Body of pancreas (tissue), 4 donors: ENCODE measurements around the gene SPAAR. TPM values are rescaled to one million over a fixed set of nuclear protein-coding genes. Genes with fewer than 3 reads are reported as not detected.

ENCODE experiments used
- ATAC-seq: fragments of 150-250 bp; one replicate; pipeline ENCODE4 v1.9.1; 2016
- DNase-seq, 4 donors: peaks; one replicate each; pipeline ENCODE4 v3.0.0-alpha.2; 2019
- H3K27ac ChIP-seq, 4 donors: fragments of 200-600 bp; sonication (generic); 1 replicate in 3 of 4; 2 replicates in 1 of 4; pipeline versions ENCODE4 v1.5.1 to v1.6.1; 2016 to 2019; ENCODE audit warnings: mild to moderate bottlenecking in 1 of 4, mixed read lengths in 1 of 4, moderate library complexity in 1 of 4
- H3K27me3 ChIP-seq, 2 donors: fragments of 200-600 bp; sonication (generic); one replicate each; pipeline ENCODE4 v1.6.0; 2016; ENCODE audit warnings: mild to moderate bottlenecking in 1 of 2
- H3K36me3 ChIP-seq, 2 donors: fragments of 200-600 bp; sonication (generic); replicated peaks in 1 of 2; 2 replicates each; pipeline ENCODE4 v1.5.1; 2016; ENCODE audit warnings: low read depth in 2 of 2; ENCODE audit not compliant: insufficient read depth in 1 of 2
- H3K4me1 ChIP-seq: fragments of 200-600 bp; sonication (generic); one replicate; pipeline ENCODE4 v1.6.0; 2016
- H3K4me3 ChIP-seq, 2 donors: fragments of 200-600 bp; sonication (generic); 1 replicate in 1 of 2; 2 replicates in 1 of 2; pipeline ENCODE4 v1.5.1; 2016 to 2019
- H3K9me3 ChIP-seq, 3 donors: fragments of 200-600 bp; sonication (generic); 1 replicate in 2 of 3; 2 replicates in 1 of 3; pipeline ENCODE4 v1.5.1; 2016
- CTCF ChIP-seq, 7 experiments: fragments of 450-650 bp in 4 of 7; fragments of 200-600 bp in 3 of 7; sonication (generic) in 3 of 7; IDR thresholded peaks; one replicate each; pipeline ENCODE4 v1.5.1; 2016 to 2019; ENCODE audit warnings: antibody characterized with exemption in 7 of 7
- POLR2A ChIP-seq, 3 donors: fragments of 450-650 bp; IDR thresholded peaks; one replicate each; pipeline ENCODE4 v1.6.1; 2016; ENCODE audit warnings: antibody characterized with exemption in 3 of 3, mild to moderate bottlenecking in 2 of 3
- WGBS, 2 donors: methylation state at CpG; one replicate each; pipeline ENCODE4 v1.1.5; 2017; 5-methylcytosine and 5-hydroxymethylcytosine counted together
- intact Hi-C: fragments of 100-400 bp; cut with DNase I; formaldehyde crosslinking; loops from one replicate; pipeline ENCODE4 v1.15.1; 2023
- total RNA-seq, 2 donors: library from RNA; depleted of rRNA; stranded (reverse); fragments of >200 nt; gene quantifications; one replicate each; pipeline ENCODE4 v1.1.0, GENCODE V29; 2016

Gene SPAAR
- total RNA-seq, 2 donors from 2014 or later, result 0.78 to 7.3 TPM

GRCh38 chr9:35914301-35914807, 5.1 kb downstream of the SPAAR start:
- ATAC-seq, result peak; percentile 75
- Histone ChIP-seq H3K9me3 (no peaks in the 10 kb centered on the region), H3K36me3 (no peaks in the 10 kb centered on the region), H3K27ac (peak overlapping the region in 2 of 4 donors; percentile 38 to 43), H3K4me1 (peaks cover 14% of the 10 kb centered on the region), H3K27me3 (no peaks in the 10 kb centered on the region), H3K4me3 (no peak overlapping the region)
- WGBS, 2 donors, result 12 to 23% methylated on average over 7 to 9 of the region's 9 CpGs
- DNase-seq, result peak; percentile 35 to 65 (median 61)
- TF ChIP-seq POLR2A (IDR thresholded peaks at IDR 0.05), result no peak
- peak in 1 of 7 experiments; percentile 5 for TF ChIP-seq CTCF (IDR thresholded peaks at IDR 0.05)
- intact Hi-C loops, result no loop called here

- DNase-seq (no peak), ATAC-seq (no peak)
- H3K36me3 ChIP-seq, result no peaks in the 10 kb centered on the region
- TF ChIP-seq CTCF (IDR thresholded peaks at IDR 0.05), result no peak
- TF ChIP-seq POLR2A (IDR thresholded peaks at IDR 0.05), result no peak
- H3K27ac ChIP-seq, result peak overlapping the region in 2 of 4 donors; percentile 4 to 25
- no peaks in the 10 kb centered on the region for H3K9me3 ChIP-seq
- intact Hi-C loops, result no loop called here
- no peak overlapping the region for H3K4me3 ChIP-seq
- H3K27me3 ChIP-seq, result no peaks in the 10 kb centered on the region
- H3K4me1 ChIP-seq, result peaks cover 7% of the 10 kb centered on the region
- 83 to 90% methylated on average over 14 to 16 of the region's 16 CpGs for WGBS, 2 donors
These were observed 6.5 kb downstream of the SPAAR start for GRCh38 chr9:35915681-35916294.

- H3K27me3 ChIP-seq, result no peaks in the 10 kb centered on the region
- H3K9me3 ChIP-seq, result no peaks in the 10 kb centered on the region
- H3K36me3 ChIP-seq, result no peaks in the 10 kb centered on the region
- DNase-seq, result no peak
- 77 to 95% methylated on average over 2 to 4 of the region's 4 CpGs for WGBS, 2 donors
- intact Hi-C loops, result no loop called here
- peaks cover 7% of the 10 kb centered on the region for H3K4me1 ChIP-seq
- ATAC-seq, result no peak
- TF ChIP-seq CTCF (IDR thresholded peaks at IDR 0.05) (no peak), POLR2A (IDR thresholded peaks at IDR 0.05) (no peak)
- H3K27ac ChIP-seq, result no peak overlapping the region
- no peak overlapping the region for H3K4me3 ChIP-seq
These were observed 8.0 kb downstream of the SPAAR start for GRCh38 chr9:35917261-35917660.

- H3K27me3 ChIP-seq, result no peaks in the 10 kb centered on the region
- 93 to 96% methylated on average over 3 of the region's 3 CpGs for WGBS, 2 donors
- ATAC-seq (no peak), DNase-seq (no peak)
- H3K27ac ChIP-seq, result no peak overlapping the region
- H3K9me3 ChIP-seq, result no peaks in the 10 kb centered on the region
- no peak overlapping the region for H3K4me3 ChIP-seq
- H3K36me3 ChIP-seq, result no peaks in the 10 kb centered on the region
- H3K4me1 ChIP-seq, result peaks cover 12% of the 10 kb centered on the region
- TF ChIP-seq POLR2A (IDR thresholded peaks at IDR 0.05) (no peak), CTCF (IDR thresholded peaks at IDR 0.05) (no peak)
- intact Hi-C loops, result no loop called here
These were observed 9.5 kb downstream of the SPAAR start for GRCh38 chr9:35918780-35919179.
